HepG2 (cell line): Measurements from ENCODE around the gene MYRIP. TPM values are rescaled to one million over a fixed set of nuclear protein-coding genes. Genes with fewer than 3 reads are reported as not detected.

Source experiments
- ATAC-seq: fragments of 200-7000 bp; cut with Tn5 transposase; 3 replicates; pipeline ENCODE4 v1.9.1; 2020; ENCODE audit warnings: mild to moderate bottlenecking, moderate library complexity
- BruUV-seq: library from RNA; stranded (reverse); fragments of 400-500 nt; replicated peaks from 2 replicates; lab custom pipeline; 2021; lab: Mats Ljungman, UMichigan
- CTCF ChIA-PET: fragments of 300-600 bp; formaldehyde crosslinking; extraction: SDS; loops from one replicate; lab custom pipeline; 2021; ENCODE audit warnings: low total read pairs, inconsistent platforms, low intra/inter-chr PET ratio; lab: Yijun Ruan, JAX
- POLR2A ChIA-PET: fragments of 350-600 bp; sonication (Branson Sonifier 250); formaldehyde crosslinking; loops from one replicate; lab custom pipeline; 2020; ENCODE audit warnings: antibody characterized with exemption, inconsistent platforms; lab: Yijun Ruan, JAX
- DNase-seq: peaks from one replicate; pipeline ENCODE4 v3.0.0-alpha.2; 2015; ENCODE audit warnings: low spot score
- FAIRE-seq: peaks from 3 replicates; lab custom pipeline; 2011; peaks lifted over from hg19 to GRCh38; lab: Jason Lieb, UNC
- H2AFZ ChIP-seq: one replicate; pipeline ENCODE4 v1.6.1; 2011; ENCODE audit warnings: low read length, inconsistent platforms
- H3K27ac ChIP-seq: fragments of 300-600 bp; 3 replicates; pipeline ENCODE4 v1.8.0; 2011; ENCODE audit warnings: mixed run types, mild to moderate bottlenecking, mixed read lengths, low read length, inconsistent platforms; ENCODE audit not compliant: insufficient read depth; ENCODE audit errors: extremely low read length
- H3K27me3 ChIP-seq, 2 experiments: fragments of 200-600 bp in 1 of 2; 2 replicates in 1 of 2; 3 replicates in 1 of 2; pipeline versions ENCODE4 v1.6.0 to v1.8.0; 2011; ENCODE audit warnings: low read length in 2 of 2, mild to moderate bottlenecking in 2 of 2, moderate library complexity in 2 of 2, inconsistent platforms in 1 of 2; ENCODE audit not compliant: insufficient read depth in 2 of 2, control insufficient read depth in 1 of 2
- H3K36me3 ChIP-seq, 2 experiments: fragments of 200-600 bp in 1 of 2; replicated peaks in 1 of 2; 2 replicates in 1 of 2; 3 replicates in 1 of 2; pipeline versions ENCODE4 v1.5.1 to v1.8.0; 2011; ENCODE audit warnings: low read length in 2 of 2, inconsistent platforms in 1 of 2; ENCODE audit not compliant: insufficient read depth in 2 of 2, control insufficient read depth in 1 of 2
- H3K4me1 ChIP-seq: 2 replicates; pipeline ENCODE4 v1.5.1; 2012; ENCODE audit warnings: low read length, inconsistent platforms; ENCODE audit not compliant: insufficient read depth
- H3K4me2 ChIP-seq: 2 replicates; pipeline ENCODE4 v1.6.0; 2011; ENCODE audit warnings: low read depth, low read length, inconsistent platforms
- H3K4me3 ChIP-seq, 3 experiments: fragments of 200-600 bp in 1 of 3; sonication (generic), shearing (Covaris generic) in 1 of 3; replicated peaks in 1 of 3; 2 replicates each; pipeline ENCODE4 v1.5.1; 2011 to 2016; ENCODE audit warnings: low read length in 3 of 3, inconsistent platforms in 2 of 3, low read depth in 2 of 3, mild to moderate bottlenecking in 2 of 3, control low read depth in 1 of 3, mixed read lengths in 1 of 3; ENCODE audit not compliant: insufficient read depth in 1 of 3
- H3K79me2 ChIP-seq: one replicate; pipeline ENCODE4 v1.6.1; 2011; ENCODE audit warnings: low read length, inconsistent platforms; ENCODE audit not compliant: insufficient read depth
- H3K9ac ChIP-seq: 2 replicates; pipeline ENCODE4 v1.6.0; 2011; ENCODE audit warnings: mild to moderate bottlenecking, low read depth, low read length, inconsistent platforms; ENCODE audit not compliant: insufficient read depth
- H3K9me3 ChIP-seq: 2 replicates; pipeline ENCODE4 v1.5.1; 2012; ENCODE audit warnings: mild to moderate bottlenecking, low read length
- H4K20me1 ChIP-seq: 2 replicates; pipeline ENCODE4 v1.6.0; 2011; ENCODE audit warnings: inconsistent platforms, mild to moderate bottlenecking, low read length, moderate library complexity; ENCODE audit not compliant: insufficient read depth
- CBX2 ChIP-seq, 2 experiments: fragments of 200-600 bp in 1 of 2; sonication (generic); formaldehyde crosslinking in 1 of 2; IDR thresholded peaks; 2 replicates each; pipeline versions ENCODE4 v1.7.0 to v1.8.1; 2018 to 2022; ENCODE audit warnings: low read depth in 2 of 2, low read length in 1 of 2, mild to moderate bottlenecking in 1 of 2, missing genetic modification reagents in 1 of 2
- ETV5 ChIP-seq: IDR thresholded peaks from 2 replicates; pipeline ENCODE4 v1.6.1; 2018; ENCODE audit warnings: missing biosample characterization, missing genetic modification reagents, inconsistent platforms, borderline replicate concordance
- IRX3 ChIP-seq: sonication (generic); formaldehyde crosslinking; IDR thresholded peaks from 2 replicates; pipeline ENCODE4 v1.8.1; 2023; ENCODE audit warnings: mild to moderate bottlenecking, low read depth, missing genetic modification reagents, borderline replicate concordance
- MAFK ChIP-seq, 2 experiments: IDR thresholded peaks in 1 of 2; conservative IDR thresholded peaks in 1 of 2; 2 replicates each; pipeline ENCODE4 v1.6.1; 2011; ENCODE audit warnings: improper control_type of control experiment in 2 of 2, low read length in 2 of 2
- SCMH1 ChIP-seq: sonication (generic); formaldehyde crosslinking; IDR thresholded peaks from 2 replicates; pipeline ENCODE4 v1.9.0; 2021; ENCODE audit warnings: missing genetic modification reagents, mild to moderate bottlenecking, borderline replicate concordance
- TAF15 ChIP-seq: fragments of 200-400 bp; formaldehyde crosslinking; IDR thresholded peaks from one replicate; pipeline ENCODE4 v1.6.1; 2018; ENCODE audit warnings: mild to moderate bottlenecking, low read depth, low read length; ENCODE audit not compliant: poor library complexity, severe bottlenecking
- ZNF3 ChIP-seq: IDR thresholded peaks from 2 replicates; pipeline ENCODE4 v1.7.0; 2017; ENCODE audit warnings: inconsistent platforms
- WGBS: methylation state at CpG from one replicate; pipeline ENCODE4 v1.1.6; 2017; ENCODE audit warnings: low lambda C conversion rate; 5-methylcytosine and 5-hydroxymethylcytosine counted together
- in situ Hi-C: cut with HindIII; loops from 2 replicates; pipeline ENCODE4 v1.10.0; 2017; ENCODE audit warnings: low pct_unique_long_range_greater_than_20kb; ENCODE audit not compliant: extremely low pct_ligation_motif_present
- intact Hi-C: fragments of 100-400 bp; cut with micrococcal nuclease; formaldehyde crosslinking; loops from one replicate; pipeline ENCODE4 v1.10.0; 2022; ENCODE audit not compliant: unreplicated experiment
- polyA plus RNA-seq, 8 experiments: library from polyadenylated mRNA; depleted of rRNA in 3 of 8; stranded (reverse) in 7 of 8; unstranded in 1 of 8; fragments of >200 nt; fragmentation: Illumina TruSeq in 4 of 8; extraction: Trizol in 4 of 8; gene quantifications; 2 replicates each; pipeline versions ENCODE4 v1.2.1 to v1.2.3, GENCODE V29; 2011 to 2016; ENCODE audit warnings: low read depth in 4 of 8, missing spikeins in 1 of 8, mixed read lengths in 1 of 8; ENCODE audit not compliant: insufficient read depth in 1 of 8
- total RNA-seq, 5 experiments: library from RNA; depleted of rRNA; stranded (reverse); fragments of >200 nt; fragmentation: Illumina TruSeq; extraction: Trizol; gene quantifications; 2 replicates each; pipeline ENCODE4 v1.2.3, GENCODE V29; 2016; ENCODE audit warnings: low read depth in 1 of 5
- TF ChIP-seq, protein P1 (sequence below): sonication (generic); formaldehyde crosslinking; IDR thresholded peaks from 2 replicates; pipeline ENCODE4 v1.8.1; 2022; ENCODE audit warnings: low read depth, mild to moderate bottlenecking, missing genetic modification reagents

Gene MYRIP
- total and polyA plus RNA-seq, 2 of the 13 experiments (the other 11 are each of a cell fraction or from before 2014, with no cell fraction given): 0.64 to 0.84 TPM

DNA sequence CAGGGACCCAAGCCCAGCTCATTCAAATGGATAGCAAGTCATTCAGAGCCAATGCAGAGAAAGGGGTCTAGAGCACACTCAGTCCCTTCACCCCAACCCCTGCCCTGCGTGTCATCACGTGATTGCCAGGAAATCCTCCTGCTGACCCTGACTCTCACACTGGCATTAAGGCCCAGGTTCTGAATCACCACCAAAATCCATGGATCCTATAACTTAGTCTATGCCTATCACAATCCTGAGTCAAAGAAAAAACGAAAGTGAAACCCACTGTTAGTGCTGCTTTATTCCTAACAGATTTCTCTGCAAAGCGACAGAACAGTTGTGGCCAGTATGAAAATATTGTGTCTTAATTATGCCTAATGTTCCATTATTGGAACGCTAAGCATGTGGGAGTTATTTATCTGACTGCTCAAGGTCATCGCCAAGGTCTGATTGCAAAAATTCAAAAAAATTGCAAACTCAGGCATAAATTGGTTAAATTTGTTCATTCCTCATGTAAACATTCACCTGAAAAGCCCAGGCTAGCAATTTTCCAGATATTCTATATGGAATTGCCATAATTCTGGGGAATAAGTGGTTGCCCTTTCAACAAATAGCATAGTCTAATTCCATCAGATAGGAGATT is 391.4 kb downstream of the MYRIP start:
- ATAC-seq: no peak
- no peak for FAIRE-seq
- H3K9ac ChIP-seq: no peak overlapping the region
- no peaks in the 10 kb centered on the region for H4K20me1 ChIP-seq
- no peak overlapping the region for H3K4me3 ChIP-seq
- no peaks in the 10 kb centered on the region for H3K79me2 ChIP-seq
- H3K27ac ChIP-seq: no peak overlapping the region
- no TSS peak for BruUV-seq
- WGBS: 63% methylated on average over 5 of the region's 6 CpGs
- in situ Hi-C loops: no loop called here
- TF ChIP-seq MAFK (conservative IDR thresholded peaks at IDR 0.05 in 1 of 2, IDR thresholded peaks at IDR 0.05 in 1 of 2; ENCODE audit: low read length in 2 of 2): peak; percentile 33 to 59; a peak in 3 of 4 replicates
- no peak for TF ChIP-seq IRX3 (CRISPR knock-in tag)
- TF ChIP-seq, all 625 proteins: peak for 1
- DNase-seq: no peak
- ChIA-PET CTCF (no interaction called here), POLR2A (no interaction called here)
- Histone ChIP-seq H2AFZ (no peak overlapping the region), H3K4me1 (no peaks in the 10 kb centered on the region), H3K4me2 (no peak overlapping the region), H3K9me3 (no peaks in the 10 kb centered on the region), H3K36me3 (no peaks in the 10 kb centered on the region), H3K27me3 (no peaks in the 10 kb centered on the region)
- intact Hi-C loops: no loop called here

DNA sequence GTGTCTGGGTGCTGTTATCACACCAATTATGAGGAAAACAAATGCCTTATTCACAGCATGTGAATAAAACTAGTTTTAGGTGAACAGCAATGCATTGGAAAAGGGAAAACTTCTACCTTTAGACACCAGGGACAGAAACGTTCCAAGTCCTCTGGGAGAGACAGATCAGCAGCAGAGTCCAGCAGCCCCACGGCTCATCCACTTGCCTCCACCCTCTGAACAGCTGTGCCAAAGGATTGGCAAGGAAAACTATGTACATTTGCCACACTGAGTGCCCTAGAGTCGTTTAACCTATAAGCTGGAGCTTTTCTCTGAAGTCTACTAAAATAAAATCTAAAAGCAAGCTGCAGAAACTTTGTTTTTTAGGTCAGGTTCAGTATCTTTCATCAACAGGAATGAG is 392.4 kb downstream of the MYRIP start:
- H4K20me1 ChIP-seq: no peaks in the 10 kb centered on the region
- no peak overlapping the region for H3K4me3 ChIP-seq
- POLR2A ChIA-PET: no interaction called here
- WGBS: 3% methylated on average over 3 of the region's 3 CpGs
- H3K36me3 ChIP-seq: no peaks in the 10 kb centered on the region
- no peak overlapping the region for H3K9ac ChIP-seq
- no peak for FAIRE-seq
- intact Hi-C loops: no loop called here
- H3K27ac ChIP-seq: no peak overlapping the region
- no peaks in the 10 kb centered on the region for H3K4me1 ChIP-seq
- no peak for ATAC-seq
- TF ChIP-seq ZNF3 (no peak), TAF15 (no peak), ETV5 (CRISPR knock-in tag) (no peak), SCMH1 (no peak), CBX2 (IDR thresholded peaks at IDR 0.05; ENCODE audit: low read depth, low read length) (no peak), CBX2 (CRISPR knock-in tag; IDR thresholded peaks at IDR 0.05; ENCODE audit: low read depth) (no peak)
- TF ChIP-seq, protein P1, sequence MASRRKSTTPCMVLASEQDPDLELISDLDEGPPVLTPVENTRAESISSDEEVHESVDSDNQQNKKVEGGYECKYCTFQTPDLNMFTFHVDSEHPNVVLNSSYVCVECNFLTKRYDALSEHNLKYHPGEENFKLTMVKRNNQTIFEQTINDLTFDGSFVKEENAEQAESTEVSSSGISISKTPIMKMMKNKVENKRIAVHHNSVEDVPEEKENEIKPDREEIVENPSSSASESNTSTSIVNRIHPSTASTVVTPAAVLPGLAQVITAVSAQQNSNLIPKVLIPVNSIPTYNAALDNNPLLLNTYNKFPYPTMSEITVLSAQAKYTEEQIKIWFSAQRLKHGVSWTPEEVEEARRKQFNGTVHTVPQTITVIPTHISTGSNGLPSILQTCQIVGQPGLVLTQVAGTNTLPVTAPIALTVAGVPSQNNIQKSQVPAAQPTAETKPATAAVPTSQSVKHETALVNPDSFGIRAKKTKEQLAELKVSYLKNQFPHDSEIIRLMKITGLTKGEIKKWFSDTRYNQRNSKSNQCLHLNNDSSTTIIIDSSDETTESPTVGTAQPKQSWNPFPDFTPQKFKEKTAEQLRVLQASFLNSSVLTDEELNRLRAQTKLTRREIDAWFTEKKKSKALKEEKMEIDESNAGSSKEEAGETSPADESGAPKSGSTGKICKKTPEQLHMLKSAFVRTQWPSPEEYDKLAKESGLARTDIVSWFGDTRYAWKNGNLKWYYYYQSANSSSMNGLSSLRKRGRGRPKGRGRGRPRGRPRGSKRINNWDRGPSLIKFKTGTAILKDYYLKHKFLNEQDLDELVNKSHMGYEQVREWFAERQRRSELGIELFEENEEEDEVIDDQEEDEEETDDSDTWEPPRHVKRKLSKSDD (CRISPR knock-in tag): no peak
- TF ChIP-seq, all 625 proteins: peak for 0
- in situ Hi-C loops: no loop called here
- Histone ChIP-seq H3K4me2 (no peak overlapping the region), H3K27me3 (no peaks in the 10 kb centered on the region), H2AFZ (no peak overlapping the region), H3K79me2 (no peaks in the 10 kb centered on the region), H3K9me3 (no peaks in the 10 kb centered on the region)
- BruUV-seq: no TSS peak
- no peak for DNase-seq
- CTCF ChIA-PET: no interaction called here
